Measurements from ENCODE around the gene RNPS1. TPM values are rescaled to one million over a fixed set of nuclear protein-coding genes. Genes with fewer than 3 reads are reported as not detected.

RNPS1 gene
- total RNA-seq, 1 experiment from 2014 or later = 130 TPM

DNA sequence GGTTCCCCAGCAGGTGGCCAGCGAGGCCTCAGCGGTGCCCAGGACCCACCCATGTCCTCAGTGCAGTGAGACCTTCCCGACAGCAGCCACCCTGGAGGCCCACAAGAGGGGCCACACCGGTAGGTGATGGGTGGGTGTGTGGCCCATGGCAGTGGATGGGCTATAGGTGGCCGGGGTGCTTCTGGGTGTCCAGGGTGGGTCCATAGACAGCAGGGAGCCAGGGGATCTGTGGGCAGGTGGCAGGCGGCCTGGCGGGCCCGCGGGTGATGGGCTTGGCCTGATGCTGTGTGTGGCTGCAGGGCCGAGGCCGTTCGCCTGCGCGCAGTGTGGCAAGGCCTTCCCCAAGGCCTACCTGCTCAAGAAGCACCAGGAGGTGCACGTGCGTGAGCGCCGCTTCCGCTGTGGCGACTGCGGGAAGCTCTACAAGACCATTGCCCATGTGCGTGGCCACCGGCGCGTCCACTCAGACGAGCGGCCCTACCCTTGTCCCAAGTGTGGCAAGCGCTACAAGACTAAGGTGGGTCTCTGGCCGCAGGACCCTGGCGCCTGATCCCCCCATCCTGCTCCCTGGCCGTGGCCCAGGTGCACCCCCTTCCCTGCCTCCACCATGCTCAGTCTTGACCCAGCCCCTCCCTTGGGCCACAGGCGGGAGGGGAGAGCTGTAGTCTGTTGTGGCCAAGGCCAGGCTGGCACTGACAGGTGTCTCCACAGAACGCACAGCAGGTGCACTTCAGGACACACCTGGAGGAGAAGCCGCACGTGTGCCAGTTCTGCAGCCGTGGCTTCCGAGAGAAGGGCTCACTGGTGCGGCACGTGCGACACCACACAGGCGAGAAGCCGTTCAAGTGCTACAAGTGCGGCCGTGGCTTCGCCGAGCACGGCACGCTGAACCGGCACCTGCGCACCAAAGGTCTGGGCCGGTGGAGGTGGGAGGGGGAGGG, 33.8 kb downstream of the RNPS1 start:
- Histone ChIP-seq H3K36me3 (peaks cover 76% of the 10 kb centered on the region), H3K9me3 (no peaks in the 10 kb centered on the region), H3K4me3 (no peak overlapping the region), H3K27me3 (no peaks in the 10 kb centered on the region)
- DNase-seq = no peak

GRCh38 chr16:2233046-2233775, 34.7 kb downstream of the RNPS1 start:
- Histone ChIP-seq H3K36me3 (peaks cover 83% of the 10 kb centered on the region), H3K27me3 (no peaks in the 10 kb centered on the region), H3K9me3 (no peaks in the 10 kb centered on the region), H3K4me3 (no peak overlapping the region)
- no peak for DNase-seq

DNA sequence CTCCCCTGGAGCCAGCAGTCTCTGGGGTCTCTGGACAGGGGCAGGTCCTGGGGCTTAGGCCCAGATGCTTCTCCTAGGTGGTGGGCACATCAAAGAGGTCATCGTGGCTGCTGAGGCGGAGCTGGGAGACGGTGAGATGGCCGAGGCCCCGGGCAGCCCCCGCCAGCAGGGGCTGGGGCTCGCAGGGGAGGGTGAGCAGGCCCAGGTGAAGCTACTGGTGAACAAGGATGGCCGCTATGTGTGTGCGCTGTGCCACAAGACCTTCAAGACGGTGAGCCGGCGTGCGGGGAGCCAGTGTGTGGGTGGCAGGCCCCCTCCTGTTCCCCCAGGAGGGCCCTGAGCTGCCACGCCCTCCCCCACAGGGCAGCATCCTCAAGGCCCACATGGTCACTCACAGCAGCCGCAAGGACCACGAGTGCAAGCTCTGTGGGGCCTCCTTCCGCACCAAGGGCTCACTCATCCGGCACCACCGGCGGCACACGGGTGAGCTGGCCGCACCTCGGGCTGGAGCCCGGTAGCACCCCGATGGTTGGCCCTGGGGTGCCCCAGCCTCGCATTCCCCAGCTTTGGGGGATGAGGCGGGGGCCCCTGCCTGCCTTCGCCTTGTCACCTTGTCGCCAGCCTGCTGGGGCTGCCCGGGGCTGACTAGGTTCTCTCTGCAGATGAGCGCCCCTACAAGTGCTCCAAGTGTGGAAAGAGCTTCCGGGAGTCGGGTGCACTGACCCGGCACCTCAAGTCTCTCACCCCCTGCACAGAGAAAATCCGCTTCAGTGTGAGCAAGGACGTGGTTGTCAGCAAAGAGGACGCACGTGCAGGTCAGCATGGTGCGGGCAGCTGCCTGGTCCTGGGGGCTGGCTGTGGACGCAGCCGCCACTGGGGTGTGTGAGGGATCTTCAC, 35.6 kb downstream of the RNPS1 start:
- no peak overlapping the region for H3K4me3 ChIP-seq
- no peaks in the 10 kb centered on the region for H3K27me3 ChIP-seq
- no peak for DNase-seq
- H3K9me3 ChIP-seq = no peaks in the 10 kb centered on the region
- peaks cover 85% of the 10 kb centered on the region for H3K36me3 ChIP-seq

DNA sequence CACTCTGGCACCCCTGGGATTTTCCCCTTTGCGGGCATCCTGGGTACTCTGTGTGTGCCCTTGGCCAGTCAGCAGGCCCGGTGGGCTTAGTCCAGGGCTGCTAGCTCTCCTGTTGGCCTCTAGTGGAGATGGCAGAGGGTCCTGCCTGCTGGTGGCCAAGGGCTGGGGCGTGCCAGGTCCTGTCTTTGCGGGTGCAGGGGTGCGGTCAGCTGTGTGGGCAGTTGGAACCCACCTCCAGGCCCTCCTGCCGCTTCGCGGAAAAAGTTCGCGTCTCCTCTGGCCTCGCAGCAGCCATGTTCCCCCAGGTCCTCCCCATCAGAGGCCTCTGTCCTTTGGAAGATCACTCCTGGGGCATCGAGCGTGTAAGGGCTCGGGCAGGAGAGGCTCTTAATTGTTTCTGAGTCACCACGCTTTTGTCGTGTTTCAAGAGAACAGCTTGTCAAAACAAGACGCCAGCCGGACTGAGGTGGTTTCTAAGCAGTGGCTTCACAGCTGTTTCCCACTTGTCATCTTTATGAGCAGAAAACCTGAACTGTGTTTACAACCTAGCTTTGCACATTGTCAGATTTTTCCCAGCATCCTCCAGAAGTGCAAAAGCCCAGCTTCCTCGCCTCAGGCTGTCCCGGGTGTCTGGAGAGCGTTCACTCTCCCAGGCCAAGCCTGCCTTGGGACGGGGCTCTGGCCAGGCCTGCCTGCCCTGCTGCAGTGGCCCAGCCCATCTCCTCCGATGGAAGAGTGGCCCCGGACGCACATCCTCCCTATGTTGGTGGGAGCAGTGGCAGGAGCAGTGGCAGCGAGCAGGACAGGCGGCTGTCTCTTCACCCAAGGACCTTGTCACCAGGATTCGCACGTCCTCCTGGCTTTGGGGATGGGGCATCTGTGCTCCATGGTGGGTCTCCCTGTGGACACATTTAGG, 36.7 kb downstream of the RNPS1 start:
- no peak overlapping the region for H3K4me3 ChIP-seq
- DNase-seq = no peak
- H3K27me3 ChIP-seq = no peaks in the 10 kb centered on the region
- H3K36me3 ChIP-seq = peaks cover 86% of the 10 kb centered on the region
- H3K9me3 ChIP-seq = no peaks in the 10 kb centered on the region

- H3K9me3 ChIP-seq = no peaks in the 10 kb centered on the region
- no peaks in the 10 kb centered on the region for H3K27me3 ChIP-seq
- no peak overlapping the region for H3K4me3 ChIP-seq
- H3K36me3 ChIP-seq = peaks cover 80% of the 10 kb centered on the region
- DNase-seq = no peak
Measured at GRCh38 chr16:2230376-2230775, 37.5 kb downstream of the RNPS1 start.

GRCh38 chr16:2229632-2230250, 38.2 kb downstream of the RNPS1 start:
- H3K36me3 ChIP-seq = peaks cover 78% of the 10 kb centered on the region
- H3K4me3 ChIP-seq = no peak overlapping the region
- H3K9me3 ChIP-seq = no peaks in the 10 kb centered on the region
- no peaks in the 10 kb centered on the region for H3K27me3 ChIP-seq
- no peak for DNase-seq

GRCh38 chr16:2229091-2229490, 38.8 kb downstream of the RNPS1 start:
- DNase-seq = no peak
- no peaks in the 10 kb centered on the region for H3K27me3 ChIP-seq
- H3K36me3 ChIP-seq = peaks cover 73% of the 10 kb centered on the region

GRCh38 chr16:2228161-2228824, 39.6 kb downstream of the RNPS1 start:
- DNase-seq = no peak
- Histone ChIP-seq H3K9me3 (no peaks in the 10 kb centered on the region), H3K27me3 (no peaks in the 10 kb centered on the region), H3K4me3 (no peak overlapping the region), H3K36me3 (peaks cover 67% of the 10 kb centered on the region)

More at GRCh38 chr16:2229091-2229490, 38.8 kb downstream of the RNPS1 start:
- Histone ChIP-seq H3K4me3 (no peak overlapping the region), H3K9me3 (no peaks in the 10 kb centered on the region)

DNA sequence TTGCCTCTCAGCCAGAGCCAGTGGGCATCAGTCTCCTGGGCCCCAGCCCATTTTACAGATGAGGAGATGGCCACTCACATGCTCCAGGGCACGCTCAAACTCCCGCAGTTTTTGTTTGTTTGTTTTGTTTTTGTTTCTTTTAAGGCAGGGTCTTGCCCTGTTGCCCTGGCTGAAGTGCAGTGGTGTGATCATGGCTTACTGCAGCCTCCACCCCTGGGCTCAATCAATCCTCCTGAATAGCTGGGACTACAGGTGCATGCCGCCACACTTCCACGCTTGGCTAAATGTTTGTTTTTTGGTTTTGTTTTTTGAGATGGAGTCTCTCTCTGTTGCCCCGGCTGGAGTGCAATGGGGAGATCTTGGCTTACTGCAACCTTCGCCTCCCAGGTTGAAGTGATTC, 41.0 kb downstream of the RNPS1 start:
- H3K4me3 ChIP-seq = no peak overlapping the region
- H3K36me3 ChIP-seq = peaks cover 54% of the 10 kb centered on the region
- DNase-seq = no peak
- no peaks in the 10 kb centered on the region for H3K9me3 ChIP-seq
- no peaks in the 10 kb centered on the region for H3K27me3 ChIP-seq

DNA sequence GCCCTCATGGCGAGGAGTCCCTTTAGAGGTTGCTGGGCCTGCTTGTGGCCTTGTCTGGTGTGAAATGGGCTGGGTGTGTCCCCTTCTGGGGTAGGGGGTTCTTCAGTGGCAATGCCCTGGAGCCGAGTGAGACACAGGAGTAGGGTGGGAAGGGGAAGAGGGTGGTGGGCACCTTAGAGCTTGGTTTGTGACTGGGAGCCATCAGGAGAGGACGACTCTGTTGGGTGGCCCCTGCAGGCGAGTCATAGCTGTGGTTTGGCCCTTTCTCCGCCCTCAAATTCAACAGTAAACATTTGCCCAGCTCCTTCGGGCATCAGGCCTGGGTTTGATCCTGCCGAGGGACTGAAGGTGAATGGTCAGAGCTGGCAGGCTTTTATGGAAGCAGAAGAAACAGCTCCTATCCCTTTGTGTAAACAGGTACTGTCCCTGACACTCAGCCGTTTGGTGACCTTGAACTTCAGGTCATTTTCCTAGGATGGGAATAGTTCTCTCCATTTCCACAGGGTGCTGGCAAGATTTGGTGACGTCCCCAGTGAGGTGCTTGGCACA, 41.6 kb downstream of the RNPS1 start:
- Histone ChIP-seq H3K4me3 (no peak overlapping the region), H3K36me3 (peaks cover 48% of the 10 kb centered on the region), H3K9me3 (no peaks in the 10 kb centered on the region), H3K27me3 (no peaks in the 10 kb centered on the region)
- peak; percentile 78 for DNase-seq

- peak; percentile 66 for DNase-seq
- H3K4me3 ChIP-seq = peak overlapping the region; percentile 89
Measured at GRCh38 chr16:2223942-2224486, 43.9 kb downstream of the RNPS1 start.

GRCh38 chr16:2223221-2223941, 44.5 kb downstream of the RNPS1 start, which contains the start of gene E4F1:
E4F1 (plus strand) TSS chr16:2223591; CDS start chr16:2223614, 23 bp downstream.
- peak within 1 kb of the TSS; percentile 89 for H3K4me3 ChIP-seq
- H3K27me3 ChIP-seq = no peaks in the 10 kb centered on the region
- peak; percentile 100 for DNase-seq
- H3K36me3 ChIP-seq = peaks cover 22% of the 10 kb centered on the region
- no peaks in the 10 kb centered on the region for H3K9me3 ChIP-seq

More at GRCh38 chr16:2223942-2224486, 43.9 kb downstream of the RNPS1 start:
- H3K27me3 ChIP-seq = no peaks in the 10 kb centered on the region
- H3K36me3 ChIP-seq = peaks cover 28% of the 10 kb centered on the region
- no peaks in the 10 kb centered on the region for H3K9me3 ChIP-seq

GRCh38 chr16:2216330-2216729, 51.6 kb downstream of the RNPS1 start:
- no peaks in the 10 kb centered on the region for H3K27me3 ChIP-seq
- H3K4me3 ChIP-seq = no peak overlapping the region
- H3K9me3 ChIP-seq = no peaks in the 10 kb centered on the region
- H3K36me3 ChIP-seq = peaks cover 24% of the 10 kb centered on the region
- no peak for DNase-seq

DNA sequence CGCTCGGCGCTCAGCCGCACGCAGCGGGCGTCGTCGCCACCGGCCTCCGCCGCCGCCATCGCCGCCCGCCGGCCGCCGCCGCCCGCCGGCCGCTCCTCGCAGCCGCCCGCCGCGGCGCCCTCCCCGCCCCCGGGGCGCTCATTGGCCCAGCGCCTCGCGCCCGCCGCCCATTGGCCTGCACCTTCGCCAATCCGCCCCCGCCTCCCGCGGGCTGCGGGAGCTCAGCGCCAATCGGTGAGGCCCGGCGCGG, 53.3 kb downstream of the RNPS1 start, which contains the start of gene PGP:
Gene PGP (minus strand): TSS at position 122 of the 250 bp plus-strand sequence. CDS start 63 bp downstream, at position 59.
- Histone ChIP-seq H3K27me3 (no peaks in the 10 kb centered on the region), H3K4me3 (peak within 1 kb of the TSS; percentile 69), H3K36me3 (peaks cover 31% of the 10 kb centered on the region), H3K9me3 (no peaks in the 10 kb centered on the region)
- no peak for DNase-seq
